DND-41 (cell line): ENCODE measurements around the gene FTH1.

Experiments used
- ATAC-seq: fragments of 200-7000 bp; cut with Tn5 transposase; 3 replicates; pipeline ENCODE4 v1.9.1; 2021; ENCODE audit warnings: low read depth; ENCODE audit not compliant: insufficient read depth
- DNase-seq: peaks from one replicate; pipeline ENCODE4 v3.0.0-alpha.2; 2020
- H2AFZ ChIP-seq: 2 replicates; pipeline ENCODE4 v1.6.0; 2012; ENCODE audit warnings: low read depth, low read length
- H3K27ac ChIP-seq: 2 replicates; pipeline ENCODE4 v1.5.1; 2012; ENCODE audit warnings: low read length, inconsistent platforms
- H3K27me3 ChIP-seq: fragments of 200-600 bp; sonication (generic); 2 replicates; pipeline ENCODE4 v1.6.0; 2012; ENCODE audit warnings: low read length, mild to moderate bottlenecking, inconsistent platforms; ENCODE audit not compliant: insufficient read depth, poor library complexity
- H3K36me3 ChIP-seq: 2 replicates; pipeline ENCODE4 v1.5.1; 2012; ENCODE audit warnings: low read length, inconsistent platforms; ENCODE audit not compliant: insufficient read depth
- H3K4me1 ChIP-seq: 2 replicates; pipeline ENCODE4 v1.5.1; 2012; ENCODE audit warnings: mild to moderate bottlenecking, low read length; ENCODE audit not compliant: insufficient read depth
- H3K4me2 ChIP-seq: 2 replicates; pipeline ENCODE4 v1.6.0; 2012; ENCODE audit warnings: mild to moderate bottlenecking, moderate library complexity, low read length, inconsistent platforms; ENCODE audit not compliant: insufficient read depth
- H3K4me3 ChIP-seq, 2 experiments: fragments of 200-600 bp in 1 of 2; shearing (Covaris generic) in 1 of 2; 2 replicates each; pipeline ENCODE4 v1.5.1; 2012 to 2016; ENCODE audit warnings: inconsistent platforms in 2 of 2, low read length in 2 of 2, mild to moderate bottlenecking in 2 of 2, low read depth in 1 of 2, moderate library complexity in 1 of 2
- H3K79me2 ChIP-seq: 2 replicates; pipeline ENCODE4 v1.6.0; 2012; ENCODE audit warnings: low read length, inconsistent platforms; ENCODE audit not compliant: insufficient read depth
- H3K9ac ChIP-seq: 2 replicates; pipeline ENCODE4 v1.6.0; 2012; ENCODE audit warnings: low read depth, mild to moderate bottlenecking, inconsistent platforms, low read length, moderate library complexity
- H3K9me3 ChIP-seq: 2 replicates; pipeline ENCODE4 v1.5.1; 2012; ENCODE audit warnings: low read length, moderate library complexity, mild to moderate bottlenecking, inconsistent platforms; ENCODE audit not compliant: insufficient read depth, severe bottlenecking
- H4K20me1 ChIP-seq: 2 replicates; pipeline ENCODE4 v1.6.0; 2012; ENCODE audit warnings: low read length; ENCODE audit not compliant: insufficient read depth
- CTCF ChIP-seq: IDR thresholded peaks from 2 replicates; pipeline ENCODE4 v1.5.1; 2012; ENCODE audit warnings: borderline replicate concordance, low read length, moderate library complexity, mild to moderate bottlenecking; ENCODE audit not compliant: poor library complexity, severe bottlenecking; ENCODE audit errors: extremely low read depth
- EZH2 ChIP-seq: IDR thresholded peaks from 3 replicates; pipeline ENCODE4 v1.6.1; 2012; ENCODE audit warnings: borderline replicate concordance, low read depth, mild to moderate bottlenecking, moderate library complexity, low read length, inconsistent platforms; ENCODE audit not compliant: severe bottlenecking

Gene FTH1

GRCh38 chr11:61921446-61921845, 46.0 kb downstream of the FTH1 start:
- H3K9ac ChIP-seq: no peak overlapping the region
- H3K9me3 ChIP-seq: no peaks in the 10 kb centered on the region
- H2AFZ ChIP-seq: no peak overlapping the region
- no peaks in the 10 kb centered on the region for H3K4me1 ChIP-seq
- ATAC-seq (no peak), DNase-seq (no peak)
- TF ChIP-seq EZH2 (no peak), CTCF (no peak)
- no peak overlapping the region for H3K4me2 ChIP-seq
- no peak overlapping the region for H3K27ac ChIP-seq
- no peaks in the 10 kb centered on the region for H3K36me3 ChIP-seq
- peaks cover 4% of the 10 kb centered on the region; the same call in 1 of the 2 replicates for H4K20me1 ChIP-seq
- H3K79me2 ChIP-seq: no peaks in the 10 kb centered on the region
- peaks cover 13% of the 10 kb centered on the region for H3K27me3 ChIP-seq
- H3K4me3 ChIP-seq: no peak overlapping the region

GRCh38 chr11:61919705-61920631, 47.5 kb downstream of the FTH1 start:
- Histone ChIP-seq H3K4me2 (no peak overlapping the region), H3K9me3 (no peaks in the 10 kb centered on the region), H3K9ac (no peak overlapping the region), H4K20me1 (peaks cover 4% of the 10 kb centered on the region; the same call in 1 of the 2 replicates), H2AFZ (no peak overlapping the region), H3K4me3 (no peak overlapping the region), H3K4me1 (no peaks in the 10 kb centered on the region), H3K27ac (no peak overlapping the region), H3K36me3 (no peaks in the 10 kb centered on the region), H3K27me3 (peaks cover 12% of the 10 kb centered on the region), H3K79me2 (no peaks in the 10 kb centered on the region)
- no peak for TF ChIP-seq CTCF
- TF ChIP-seq EZH2: no peak
- DNase-seq: no peak
- no peak for ATAC-seq

- Histone ChIP-seq H3K79me2 (no peaks in the 10 kb centered on the region), H3K9ac (no peak overlapping the region), H3K4me1 (no peaks in the 10 kb centered on the region), H3K36me3 (no peaks in the 10 kb centered on the region), H2AFZ (no peak overlapping the region), H4K20me1 (peaks cover 4% of the 10 kb centered on the region; the same call in 1 of the 2 replicates), H3K27me3 (peaks cover 8% of the 10 kb centered on the region), H3K9me3 (no peaks in the 10 kb centered on the region), H3K4me3 (no peak overlapping the region), H3K4me2 (no peak overlapping the region), H3K27ac (no peak overlapping the region)
- TF ChIP-seq EZH2 (no peak), CTCF (no peak)
- no peak for ATAC-seq
- DNase-seq: no peak
Observed at GRCh38 chr11:61918938-61919704, 48.3 kb downstream of the FTH1 start.
